HCT116 (cell line): Measurements from ENCODE around the gene CENPT. TPM values are rescaled to one million over a fixed set of nuclear protein-coding genes. Genes with fewer than 3 reads are reported as not detected.

Source experiments
- ATAC-seq: fragments of 200-7000 bp; cut with Tn5 transposase; 2 replicates; pipeline ENCODE4 v1.9.1; 2020; ENCODE audit warnings: mild to moderate bottlenecking, moderate library complexity
- BruUV-seq: library from RNA; stranded (reverse); fragments of 400-500 nt; replicated peaks from 2 replicates; lab custom pipeline; 2021; lab: Mats Ljungman, UMichigan
- CTCF ChIA-PET: fragments of 300-600 bp; sonication (Branson Sonifier 250); formaldehyde crosslinking; loops from one replicate; lab custom pipeline; 2021; ENCODE audit warnings: antibody characterized with exemption; lab: Charles Lee
- POLR2A ChIA-PET: fragments of 300-600, 350-600 bp; sonication (Branson Sonifier 250); formaldehyde crosslinking; loops from one replicate; lab custom pipeline; 2021; ENCODE audit warnings: antibody characterized with exemption; lab: Charles Lee
- RAD21 ChIA-PET, 2 experiments: fragments of 300-600 bp; sonication (Branson Sonifier 250); formaldehyde crosslinking; loops; one replicate each; lab custom pipeline; 2023; ENCODE audit warnings: low total read pairs in 2 of 2; ENCODE audit not compliant: uncharacterized antibody in 2 of 2, unreplicated experiment in 2 of 2, low non-redundant PET in 1 of 2; lab: Charles Lee
- DNase-seq: peaks from one replicate; pipeline ENCODE4 v3.0.0-alpha.2; 2010; ENCODE audit warnings: low read depth, low spot score
- H2AFZ ChIP-seq: fragments of 200-600 bp; shearing (Covaris generic), sonication (generic); 2 replicates; pipeline ENCODE4 v1.6.1; 2017; ENCODE audit warnings: low read depth, mixed run types, mixed read lengths, antibody characterized with exemption, low read length; ENCODE audit not compliant: poor library complexity, severe bottlenecking
- H3K27ac ChIP-seq: 2 replicates; pipeline ENCODE4 v1.5.1; 2012; ENCODE audit warnings: low read depth, low read length
- H3K27me3 ChIP-seq: fragments of 200-600 bp; sonication (generic); 2 replicates; pipeline ENCODE4 v1.6.1; 2016; ENCODE audit warnings: mixed run types, low read length, mixed read lengths; ENCODE audit not compliant: insufficient read depth
- H3K36me3 ChIP-seq, 2 experiments: fragments of 200-500 bp in 1 of 2; fragments of 200-600 bp in 1 of 2; sonication (Bioruptor generic) in 1 of 2; sonication (generic) in 1 of 2; 2 replicates each; pipeline versions ENCODE4 v1.5.1 to v1.6.1; 2014 to 2016; ENCODE audit warnings: low read length in 2 of 2, inconsistent platforms in 1 of 2, mixed read lengths in 1 of 2, mixed run types in 1 of 2; ENCODE audit not compliant: insufficient read depth in 2 of 2, control insufficient read depth in 1 of 2
- H3K4me1 ChIP-seq, 2 experiments: fragments of 200-600 bp in 1 of 2; sonication (generic) in 1 of 2; 2 replicates each; pipeline versions ENCODE4 v1.5.1 to v1.6.1; 2012 to 2017; ENCODE audit warnings: low read length in 2 of 2, inconsistent platforms in 1 of 2, mild to moderate bottlenecking in 1 of 2, mixed read lengths in 1 of 2, mixed run types in 1 of 2, moderate library complexity in 1 of 2; ENCODE audit not compliant: insufficient read depth in 2 of 2, control insufficient read depth in 1 of 2
- H3K4me2 ChIP-seq: fragments of 200-600 bp; sonication (generic); 2 replicates; pipeline ENCODE4 v1.6.1; 2017; ENCODE audit warnings: mixed run types, low read length, mixed read lengths
- H3K4me3 ChIP-seq, 2 experiments: fragments of 200-600 bp in 1 of 2; sonication (generic) in 1 of 2; replicated peaks in 1 of 2; 2 replicates each; pipeline ENCODE4 v1.5.1; 2011 to 2016; ENCODE audit warnings: low read length in 2 of 2, control low read depth in 1 of 2, low read depth in 1 of 2, mild to moderate bottlenecking in 1 of 2, mixed read lengths in 1 of 2, mixed run types in 1 of 2
- H3K79me2 ChIP-seq: fragments of 200-600 bp; sonication (generic); 2 replicates; pipeline ENCODE4 v1.6.1; 2017; ENCODE audit warnings: mild to moderate bottlenecking, mixed run types, low read length, moderate library complexity, mixed read lengths; ENCODE audit not compliant: insufficient read depth
- H3K9ac ChIP-seq: fragments of 200-600 bp; sonication (generic); 2 replicates; pipeline ENCODE4 v1.6.1; 2016; ENCODE audit warnings: low read length, mixed read lengths
- H3K9me2 ChIP-seq: fragments of 200-600 bp; sonication (generic), shearing (Covaris generic); 2 replicates; pipeline ENCODE4 v1.6.1; 2017; ENCODE audit warnings: mixed run types, mild to moderate bottlenecking, moderate library complexity; ENCODE audit not compliant: insufficient read depth
- H3K9me3 ChIP-seq, 2 experiments: fragments of 200-500 bp in 1 of 2; fragments of 200-600 bp in 1 of 2; sonication (Bioruptor generic) in 1 of 2; sonication (generic) in 1 of 2; 2 replicates each; pipeline ENCODE4 v1.6.1; 2014 to 2017; ENCODE audit warnings: low read length in 2 of 2, mixed read lengths in 2 of 2, inconsistent platforms in 1 of 2, low read depth in 1 of 2, mild to moderate bottlenecking in 1 of 2, mixed run types in 1 of 2, moderate library complexity in 1 of 2; ENCODE audit not compliant: control insufficient read depth in 1 of 2, insufficient read depth in 1 of 2
- H4K20me1 ChIP-seq: fragments of 200-600 bp; sonication (generic), shearing (Covaris generic); 2 replicates; pipeline ENCODE4 v1.6.1; 2017; ENCODE audit warnings: mixed run types, mild to moderate bottlenecking, moderate library complexity; ENCODE audit not compliant: insufficient read depth
- CBX3 ChIP-seq: IDR thresholded peaks from 2 replicates; pipeline ENCODE4 v1.6.1; 2012; ENCODE audit warnings: low read depth
- CEBPB ChIP-seq: IDR thresholded peaks from 2 replicates; pipeline ENCODE4 v1.6.1; 2012; ENCODE audit warnings: low read depth
- EGR1 ChIP-seq: IDR thresholded peaks from 2 replicates; pipeline ENCODE4 v1.6.1; 2012; ENCODE audit warnings: low read depth
- EZH2 ChIP-seq: fragments of 200-600 bp; sonication (generic); IDR thresholded peaks from 2 replicates; pipeline ENCODE4 v1.6.1; 2017; ENCODE audit warnings: antibody characterized with exemption, mixed run types
- EZH2phosphoT487 ChIP-seq: fragments of 200-600 bp; IDR thresholded peaks from 2 replicates; pipeline ENCODE4 v1.6.1; 2018; ENCODE audit warnings: antibody characterized with exemption, borderline replicate concordance
- FOSL1 ChIP-seq: IDR thresholded peaks from 2 replicates; pipeline ENCODE4 v1.6.1; 2012; ENCODE audit warnings: low read depth
- POLR2A ChIP-seq: IDR thresholded peaks from 2 replicates; pipeline ENCODE4 v1.7.0; 2011; ENCODE audit warnings: borderline replicate concordance; ENCODE audit not compliant: insufficient read depth, insufficient read length; ENCODE audit errors: extremely low read depth
- POLR2AphosphoS5 ChIP-seq: IDR thresholded peaks from 2 replicates; pipeline ENCODE4 v1.6.1; 2011; ENCODE audit warnings: mild to moderate bottlenecking, low read depth, low read length, moderate library complexity
- SIN3A ChIP-seq: IDR thresholded peaks from 2 replicates; pipeline ENCODE4 v1.6.1; 2012; ENCODE audit warnings: low read depth
- SP1 ChIP-seq: IDR thresholded peaks from 2 replicates; pipeline ENCODE4 v1.6.1; 2012; ENCODE audit warnings: low read depth
- SRF ChIP-seq: IDR thresholded peaks from 2 replicates; pipeline ENCODE4 v1.6.1; 2012; ENCODE audit warnings: low read depth
- TCF7L2 ChIP-seq: IDR thresholded peaks from 2 replicates; pipeline ENCODE4 v1.7.0; 2011; ENCODE audit warnings: borderline replicate concordance, inconsistent platforms; ENCODE audit not compliant: insufficient read depth, insufficient read length; ENCODE audit errors: extremely low read depth
- YY1 ChIP-seq: IDR thresholded peaks from 2 replicates; pipeline ENCODE4 v1.6.1; 2011; ENCODE audit warnings: low read length, low read depth, moderate library complexity, mild to moderate bottlenecking; ENCODE audit not compliant: insufficient replicate concordance; ENCODE audit errors: extremely low read depth
- ZFX ChIP-seq: fragments of 450-650 bp; IDR thresholded peaks from 2 replicates; pipeline ENCODE4 v1.6.1; 2017
- ZNF274 ChIP-seq: fragments of 200-500 bp; sonication (Bioruptor generic); IDR thresholded peaks from 2 replicates; pipeline ENCODE4 v1.6.1; 2014; ENCODE audit warnings: mild to moderate bottlenecking, low read depth, low read length, inconsistent platforms
- intact Hi-C: fragments of 100-400 bp; cut with micrococcal nuclease; formaldehyde crosslinking; loops from 2 replicates; pipeline ENCODE4 v1.10.0; 2022
- total RNA-seq: library from RNA; stranded (reverse); gene quantifications from one replicate; pipeline ENCODE4 v1.2.1, GENCODE V29; 2021; ENCODE audit not compliant: unreplicated experiment
- TF ChIP-seq, protein P1 (sequence below): IDR thresholded peaks from 2 replicates; pipeline ENCODE4 v1.6.1; 2012
- TF ChIP-seq, protein P2 (sequence below): IDR thresholded peaks from 2 replicates; pipeline ENCODE4 v1.6.1; 2012; ENCODE audit warnings: low read depth
- TF ChIP-seq, protein P3 (sequence below): IDR thresholded peaks from 2 replicates; pipeline ENCODE4 v1.6.1; 2012
- TF ChIP-seq, protein P4 (sequence below), 3 experiments: fragments of 200-600 bp in 1 of 3; sonication (generic) in 1 of 3; IDR thresholded peaks in 2 of 3; conservative IDR thresholded peaks in 1 of 3; 2 replicates each; pipeline ENCODE4 v1.5.1; 2012 to 2017; ENCODE audit warnings: low read depth in 2 of 3, low read length in 2 of 3, antibody characterized with exemption in 1 of 3, borderline replicate concordance in 1 of 3, control low read depth in 1 of 3, mild to moderate bottlenecking in 1 of 3, mixed read lengths in 1 of 3, mixed run types in 1 of 3, moderate library complexity in 1 of 3; ENCODE audit not compliant: insufficient read depth in 1 of 3

The CENPT gene
- total RNA-seq, 1 experiment from 2014 or later = 40.5 TPM

DNA sequence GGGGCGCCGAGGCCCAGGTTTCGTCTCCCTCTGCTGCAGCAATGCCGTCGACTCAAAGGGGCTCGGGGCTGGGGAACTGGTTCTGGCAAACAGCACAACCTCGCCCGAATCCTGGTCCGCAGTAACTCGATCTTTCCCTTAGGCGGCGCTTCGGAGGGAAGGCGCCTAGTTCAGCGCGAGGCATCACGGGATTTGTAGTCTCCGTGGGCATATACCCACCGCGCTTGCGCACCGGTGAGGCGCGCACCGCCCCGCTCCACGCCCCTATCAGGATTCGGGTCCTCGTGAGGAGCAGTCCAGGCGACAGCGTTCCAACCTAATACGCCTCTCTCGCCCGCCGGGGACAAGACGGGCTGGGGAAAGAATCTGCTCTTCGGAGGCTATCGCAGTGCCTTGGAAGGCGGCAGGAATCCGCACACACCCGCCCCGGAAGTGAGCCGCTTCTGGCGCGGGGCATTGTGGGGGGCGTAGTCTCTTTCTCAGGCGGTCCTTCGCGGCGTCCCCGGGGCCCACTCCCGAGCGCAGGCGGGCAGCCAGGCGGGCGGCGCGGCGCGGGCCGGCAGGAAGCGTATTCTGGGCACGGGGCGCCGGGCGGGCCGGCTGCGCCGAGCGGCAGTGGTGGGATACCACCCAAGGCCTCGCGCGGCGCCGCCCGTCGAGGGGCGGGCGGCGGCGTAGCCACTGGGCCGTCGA, 5.5 kb downstream of the CENPT start, which contains the start of gene THAP11:
TSS of gene THAP11 (plus strand) at position 505 of the 693 bp plus-strand sequence. CDS start 235 bp downstream, outside the sequence.
- Histone ChIP-seq H3K9me2 (no peaks in the 10 kb centered on the region), H3K27me3 (no peaks in the 10 kb centered on the region), H2AFZ (peak within 1 kb of the TSS; percentile 92), H3K79me2 (peaks cover 19% of the 10 kb centered on the region; the same call in 1 of the 2 replicates), H3K4me1 (peaks cover 16 to 45% of the 10 kb centered on the region in 2 experiments), H3K27ac (peak within 1 kb of the TSS; percentile 96), H3K4me3 (peak within 1 kb of the TSS; percentile 65 to 69), H3K4me2 (peak within 1 kb of the TSS; percentile 90), H3K36me3 (no peaks in the 10 kb centered on the region), H3K9me3 (no peaks in the 10 kb centered on the region), H3K9ac (peak within 1 kb of the TSS; percentile 69), H4K20me1 (no peaks in the 10 kb centered on the region)
- intact Hi-C loops = no loop called here
- ATAC-seq = peak; percentile 65
- BruUV-seq = no TSS peak
- RAD21 ChIA-PET = no interaction called here
- DNase-seq = peak; percentile 91
- CTCF ChIA-PET = no interaction called here
- POLR2A ChIA-PET = no interaction called here
- TF ChIP-seq YY1 (peak; percentile 53), CBX3 (no peak), SIN3A (no peak), SP1 (peak; percentile 49; the same call in 1 of the 2 replicates), EZH2phosphoT487 (no peak), SRF (no peak), ZFX (peak; percentile 91), EZH2 (no peak), POLR2A (peak; percentile 8), TCF7L2 (no peak), FOSL1 (no peak), CEBPB (no peak), EGR1 (no peak), ZNF274 (no peak), POLR2AphosphoS5 (peak; percentile 38)
- TF ChIP-seq, protein P1, sequence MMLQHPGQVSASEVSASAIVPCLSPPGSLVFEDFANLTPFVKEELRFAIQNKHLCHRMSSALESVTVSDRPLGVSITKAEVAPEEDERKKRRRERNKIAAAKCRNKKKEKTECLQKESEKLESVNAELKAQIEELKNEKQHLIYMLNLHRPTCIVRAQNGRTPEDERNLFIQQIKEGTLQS = no peak
- TF ChIP-seq, protein P2, sequence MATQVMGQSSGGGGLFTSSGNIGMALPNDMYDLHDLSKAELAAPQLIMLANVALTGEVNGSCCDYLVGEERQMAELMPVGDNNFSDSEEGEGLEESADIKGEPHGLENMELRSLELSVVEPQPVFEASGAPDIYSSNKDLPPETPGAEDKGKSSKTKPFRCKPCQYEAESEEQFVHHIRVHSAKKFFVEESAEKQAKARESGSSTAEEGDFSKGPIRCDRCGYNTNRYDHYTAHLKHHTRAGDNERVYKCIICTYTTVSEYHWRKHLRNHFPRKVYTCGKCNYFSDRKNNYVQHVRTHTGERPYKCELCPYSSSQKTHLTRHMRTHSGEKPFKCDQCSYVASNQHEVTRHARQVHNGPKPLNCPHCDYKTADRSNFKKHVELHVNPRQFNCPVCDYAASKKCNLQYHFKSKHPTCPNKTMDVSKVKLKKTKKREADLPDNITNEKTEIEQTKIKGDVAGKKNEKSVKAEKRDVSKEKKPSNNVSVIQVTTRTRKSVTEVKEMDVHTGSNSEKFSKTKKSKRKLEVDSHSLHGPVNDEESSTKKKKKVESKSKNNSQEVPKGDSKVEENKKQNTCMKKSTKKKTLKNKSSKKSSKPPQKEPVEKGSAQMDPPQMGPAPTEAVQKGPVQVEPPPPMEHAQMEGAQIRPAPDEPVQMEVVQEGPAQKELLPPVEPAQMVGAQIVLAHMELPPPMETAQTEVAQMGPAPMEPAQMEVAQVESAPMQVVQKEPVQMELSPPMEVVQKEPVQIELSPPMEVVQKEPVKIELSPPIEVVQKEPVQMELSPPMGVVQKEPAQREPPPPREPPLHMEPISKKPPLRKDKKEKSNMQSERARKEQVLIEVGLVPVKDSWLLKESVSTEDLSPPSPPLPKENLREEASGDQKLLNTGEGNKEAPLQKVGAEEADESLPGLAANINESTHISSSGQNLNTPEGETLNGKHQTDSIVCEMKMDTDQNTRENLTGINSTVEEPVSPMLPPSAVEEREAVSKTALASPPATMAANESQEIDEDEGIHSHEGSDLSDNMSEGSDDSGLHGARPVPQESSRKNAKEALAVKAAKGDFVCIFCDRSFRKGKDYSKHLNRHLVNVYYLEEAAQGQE = no peak
- TF ChIP-seq, protein P3, sequence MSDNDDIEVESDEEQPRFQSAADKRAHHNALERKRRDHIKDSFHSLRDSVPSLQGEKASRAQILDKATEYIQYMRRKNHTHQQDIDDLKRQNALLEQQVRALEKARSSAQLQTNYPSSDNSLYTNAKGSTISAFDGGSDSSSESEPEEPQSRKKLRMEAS = peak; percentile 8; the same call in 1 of the 2 replicates
- TF ChIP-seq, protein P4, sequence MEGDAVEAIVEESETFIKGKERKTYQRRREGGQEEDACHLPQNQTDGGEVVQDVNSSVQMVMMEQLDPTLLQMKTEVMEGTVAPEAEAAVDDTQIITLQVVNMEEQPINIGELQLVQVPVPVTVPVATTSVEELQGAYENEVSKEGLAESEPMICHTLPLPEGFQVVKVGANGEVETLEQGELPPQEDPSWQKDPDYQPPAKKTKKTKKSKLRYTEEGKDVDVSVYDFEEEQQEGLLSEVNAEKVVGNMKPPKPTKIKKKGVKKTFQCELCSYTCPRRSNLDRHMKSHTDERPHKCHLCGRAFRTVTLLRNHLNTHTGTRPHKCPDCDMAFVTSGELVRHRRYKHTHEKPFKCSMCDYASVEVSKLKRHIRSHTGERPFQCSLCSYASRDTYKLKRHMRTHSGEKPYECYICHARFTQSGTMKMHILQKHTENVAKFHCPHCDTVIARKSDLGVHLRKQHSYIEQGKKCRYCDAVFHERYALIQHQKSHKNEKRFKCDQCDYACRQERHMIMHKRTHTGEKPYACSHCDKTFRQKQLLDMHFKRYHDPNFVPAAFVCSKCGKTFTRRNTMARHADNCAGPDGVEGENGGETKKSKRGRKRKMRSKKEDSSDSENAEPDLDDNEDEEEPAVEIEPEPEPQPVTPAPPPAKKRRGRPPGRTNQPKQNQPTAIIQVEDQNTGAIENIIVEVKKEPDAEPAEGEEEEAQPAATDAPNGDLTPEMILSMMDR (IDR thresholded peaks at IDR 0.05 in 2 of 3, conservative IDR thresholded peaks at IDR 0.05 in 1 of 3; ENCODE audit: borderline replicate concordance in 1 of 3, insufficient read depth in 1 of 3, low read depth in 2 of 3, low read length in 2 of 3) = peak; percentile 55 to 72 (median 59)
